Fibroblast of villous mesenchyme (primary cell): Measurements from ENCODE around the gene EHD2. TPM values are rescaled to one million over a fixed set of nuclear protein-coding genes. Genes with fewer than 3 reads are reported as not detected.
"Not testable (repeated sequence)": the region's sequence is repeated elsewhere in the genome, so short reads cannot be mapped to it uniquely, and the experiment has no call there.

ENCODE experiments used
- DNase-seq: peaks from one replicate; pipeline ENCODE4 v3.0.0-alpha.2; 2010; ENCODE audit warnings: low read depth
- H3K4me3 ChIP-seq: 2 replicates; pipeline ENCODE4 v1.5.1; 2011; ENCODE audit warnings: low read depth, mild to moderate bottlenecking, low read length
- CTCF ChIP-seq: IDR thresholded peaks from 2 replicates; pipeline ENCODE4 v1.5.1; 2012; ENCODE audit warnings: low read depth, mild to moderate bottlenecking, low read length; ENCODE audit not compliant: insufficient read depth
- total RNA-seq: library from RNA; depleted of rRNA; stranded (reverse); fragments of >200 nt; gene quantifications from 2 replicates; pipeline ENCODE4 v1.2.3, GENCODE V29; 2012

The EHD2 gene
- total RNA-seq, 1 donor, result 144 TPM

- no peak overlapping the region for H3K4me3 ChIP-seq
- TF ChIP-seq CTCF, result no peak
- no peak for DNase-seq
These were observed 48.9 kb downstream of the EHD2 start for GRCh38 chr19:47762151-47762550.

- no peak for TF ChIP-seq CTCF
- peak; percentile 44 for DNase-seq
- H3K4me3 ChIP-seq, result no peak overlapping the region
These were observed 49.5 kb downstream of the EHD2 start for GRCh38 chr19:47762615-47763308.

- not testable (repeated sequence) for H3K4me3 ChIP-seq, DNase-seq
These were observed 51.5 kb downstream of the EHD2 start for GRCh38 chr19:47764705-47765104.

- H3K4me3 ChIP-seq, result no peak overlapping the region
- TF ChIP-seq CTCF, result peak; percentile 87
- DNase-seq, result peak; percentile 56
These were observed 52.5 kb downstream of the EHD2 start for GRCh38 chr19:47765523-47766358.

- TF ChIP-seq CTCF, result no peak
- no peak for DNase-seq
- no peak overlapping the region for H3K4me3 ChIP-seq
These were observed 53.1 kb downstream of the EHD2 start for GRCh38 chr19:47766359-47766620.

- DNase-seq, result no peak
- no peak for TF ChIP-seq CTCF
- no peak overlapping the region for H3K4me3 ChIP-seq
These were observed 53.4 kb downstream of the EHD2 start for GRCh38 chr19:47766670-47767069.

GRCh38 chr19:47767349-47767748 lies 54.1 kb downstream of the EHD2 start:
- TF ChIP-seq CTCF, result no peak
- no peak for DNase-seq
- no peak overlapping the region for H3K4me3 ChIP-seq
